Effector memory CD4-positive, alpha-beta T cell (primary cell): Measurements from ENCODE around the gene CLEC18A.

Experiments
- DNase-seq, 3 donors: peaks; one replicate each; pipeline ENCODE4 v3.0.0-alpha.2; 2020
- H3K27ac ChIP-seq: 2 replicates; pipeline ENCODE4 v1.7.0; 2013; ENCODE audit warnings: mild to moderate bottlenecking, low read length, moderate library complexity; ENCODE audit not compliant: insufficient read depth, poor library complexity, severe bottlenecking
- H3K27me3 ChIP-seq: replicated peaks from 2 replicates; pipeline ENCODE4 v1.7.0; 2013; ENCODE audit warnings: mild to moderate bottlenecking, low read length; ENCODE audit not compliant: insufficient read depth, control insufficient read depth, poor library complexity, severe bottlenecking
- H3K36me3 ChIP-seq: 2 replicates; pipeline ENCODE4 v1.7.0; 2013; ENCODE audit warnings: mild to moderate bottlenecking, low read length, moderate library complexity; ENCODE audit not compliant: control insufficient read depth, insufficient read depth
- H3K4me1 ChIP-seq: 2 replicates; pipeline ENCODE4 v1.7.0; 2013; ENCODE audit warnings: low read length, mild to moderate bottlenecking; ENCODE audit not compliant: control insufficient read depth, insufficient read depth, poor library complexity, severe bottlenecking
- H3K4me3 ChIP-seq: 2 replicates; pipeline ENCODE4 v1.7.0; 2013; ENCODE audit warnings: low read length, low read depth, mild to moderate bottlenecking; ENCODE audit not compliant: insufficient read depth, poor library complexity, severe bottlenecking
- H3K9me3 ChIP-seq: 2 replicates; pipeline ENCODE4 v1.7.0; 2013; ENCODE audit warnings: mild to moderate bottlenecking, low read length, moderate library complexity; ENCODE audit not compliant: control insufficient read depth

Gene CLEC18A

GRCh38 chr16:69917739-69918138 lies 33.4 kb upstream of the CLEC18A start:
- Histone ChIP-seq H3K4me3 (no peak overlapping the region), H3K27me3 (no peaks in the 10 kb centered on the region), H3K9me3 (no peaks in the 10 kb centered on the region), H3K27ac (no peak overlapping the region), H3K4me1 (no peaks in the 10 kb centered on the region), H3K36me3 (peaks cover 12% of the 10 kb centered on the region)
- no peak for DNase-seq

- Histone ChIP-seq H3K9me3 (no peaks in the 10 kb centered on the region), H3K36me3 (peaks cover 12% of the 10 kb centered on the region), H3K4me1 (no peaks in the 10 kb centered on the region), H3K27me3 (no peaks in the 10 kb centered on the region), H3K4me3 (no peak overlapping the region), H3K27ac (no peak overlapping the region)
- DNase-seq, result no peak
These were observed 32.9 kb upstream of the CLEC18A start for GRCh38 chr16:69918241-69918640.

- Histone ChIP-seq H3K36me3 (peaks cover 24% of the 10 kb centered on the region), H3K27ac (no peak overlapping the region), H3K4me1 (no peaks in the 10 kb centered on the region), H3K27me3 (no peaks in the 10 kb centered on the region), H3K9me3 (no peaks in the 10 kb centered on the region), H3K4me3 (no peak overlapping the region)
- DNase-seq, result no peak
These were observed 30.0 kb upstream of the CLEC18A start for GRCh38 chr16:69921127-69921526.

- DNase-seq, result no peak
- H3K27me3 ChIP-seq, result no peaks in the 10 kb centered on the region
- H3K4me3 ChIP-seq, result no peak overlapping the region
- no peaks in the 10 kb centered on the region for H3K9me3 ChIP-seq
- H3K36me3 ChIP-seq, result peaks cover 24% of the 10 kb centered on the region
- no peaks in the 10 kb centered on the region for H3K4me1 ChIP-seq
- H3K27ac ChIP-seq, result no peak overlapping the region
These were observed 28.9 kb upstream of the CLEC18A start for GRCh38 chr16:69922200-69922599.

GRCh38 chr16:69924041-69924775 lies 26.9 kb upstream of the CLEC18A start:
- Histone ChIP-seq H3K4me1 (no peaks in the 10 kb centered on the region), H3K4me3 (no peak overlapping the region), H3K9me3 (no peaks in the 10 kb centered on the region), H3K27me3 (no peaks in the 10 kb centered on the region), H3K27ac (no peak overlapping the region), H3K36me3 (peaks cover 28% of the 10 kb centered on the region)
- no peak for DNase-seq

GRCh38 chr16:69924777-69925191 lies 26.4 kb upstream of the CLEC18A start:
- DNase-seq, result no peak
- H3K36me3 ChIP-seq, result peaks cover 28% of the 10 kb centered on the region
- no peak overlapping the region for H3K27ac ChIP-seq
- no peaks in the 10 kb centered on the region for H3K4me1 ChIP-seq
- H3K4me3 ChIP-seq, result no peak overlapping the region
- no peaks in the 10 kb centered on the region for H3K27me3 ChIP-seq
- H3K9me3 ChIP-seq, result no peaks in the 10 kb centered on the region

GRCh38 chr16:69925311-69925710 lies 25.8 kb upstream of the CLEC18A start:
- no peaks in the 10 kb centered on the region for H3K9me3 ChIP-seq
- H3K27ac ChIP-seq, result no peak overlapping the region
- no peaks in the 10 kb centered on the region for H3K4me1 ChIP-seq
- H3K4me3 ChIP-seq, result no peak overlapping the region
- DNase-seq, result no peak
- peaks cover 28% of the 10 kb centered on the region for H3K36me3 ChIP-seq
- H3K27me3 ChIP-seq, result no peaks in the 10 kb centered on the region

- H3K27me3 ChIP-seq, result no peaks in the 10 kb centered on the region
- no peak for DNase-seq
- H3K4me1 ChIP-seq, result no peaks in the 10 kb centered on the region
- no peak overlapping the region for H3K4me3 ChIP-seq
- no peak overlapping the region for H3K27ac ChIP-seq
- peaks cover 33% of the 10 kb centered on the region for H3K36me3 ChIP-seq
- no peaks in the 10 kb centered on the region for H3K9me3 ChIP-seq
These were observed 24.9 kb upstream of the CLEC18A start for GRCh38 chr16:69926241-69926640.

- Histone ChIP-seq H3K27ac (no peak overlapping the region), H3K4me3 (no peak overlapping the region), H3K9me3 (no peaks in the 10 kb centered on the region), H3K27me3 (no peaks in the 10 kb centered on the region), H3K4me1 (no peaks in the 10 kb centered on the region), H3K36me3 (peaks cover 42% of the 10 kb centered on the region)
- no peak for DNase-seq
These were observed 23.9 kb upstream of the CLEC18A start for GRCh38 chr16:69927056-69927757.

GRCh38 chr16:69928856-69929400 lies 22.2 kb upstream of the CLEC18A start:
- Histone ChIP-seq H3K27ac (no peak overlapping the region), H3K27me3 (no peaks in the 10 kb centered on the region), H3K9me3 (no peaks in the 10 kb centered on the region), H3K4me3 (no peak overlapping the region), H3K4me1 (no peaks in the 10 kb centered on the region), H3K36me3 (peaks cover 55% of the 10 kb centered on the region)
- DNase-seq, result no peak
